ENCODE data around the gene GMNN. TPM values are rescaled to one million over a fixed set of nuclear protein-coding genes. Genes with fewer than 3 reads are reported as not detected.

Gene GMNN
- total RNA-seq, 1 donor: 9.4 TPM

DNA sequence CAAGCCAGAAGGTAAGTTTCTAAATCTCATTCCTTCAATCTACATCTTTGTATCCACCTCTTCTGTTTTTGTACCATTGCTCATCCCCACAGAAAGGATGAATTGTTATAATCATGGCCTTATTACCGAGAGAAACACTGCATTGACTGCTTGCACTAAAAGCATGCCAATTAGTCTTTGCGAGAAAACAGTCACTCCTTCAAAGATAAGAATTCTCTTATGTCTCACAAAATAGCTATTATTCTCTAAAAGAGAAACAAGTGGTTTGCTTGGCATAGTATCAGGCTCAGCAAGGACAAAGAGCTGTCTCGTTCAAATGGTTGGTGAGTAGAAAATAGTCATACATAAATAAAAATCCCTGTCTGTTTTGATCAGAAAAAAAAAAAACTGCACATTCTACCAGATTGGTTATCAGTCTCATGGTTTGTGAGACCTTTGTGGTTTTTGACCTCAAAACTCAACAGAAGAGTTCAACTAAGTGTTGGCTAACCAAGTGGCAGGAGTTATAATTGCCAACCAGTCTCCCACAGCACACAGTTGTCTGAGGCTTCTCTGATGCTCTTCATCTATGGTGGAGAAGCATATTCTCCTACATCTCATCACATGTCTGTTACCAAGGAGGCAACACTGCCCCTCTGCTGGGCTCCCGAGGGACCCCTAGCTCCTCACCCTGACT is 59.1 kb downstream of the GMNN start:
- H3K4me2 ChIP-seq (ENCODE audit: insufficient read depth, low read length): no peak overlapping the region
- H3K79me2 ChIP-seq (ENCODE audit: insufficient read depth, low read length): no peaks in the 10 kb centered on the region
- no peaks in the 10 kb centered on the region for H3K36me3 ChIP-seq (ENCODE audit: insufficient read depth, low read length)
- peak overlapping the region; percentile 12 for H2AFZ ChIP-seq (ENCODE audit: low read length)
- no peaks in the 10 kb centered on the region for H3K27me3 ChIP-seq (ENCODE audit: insufficient read depth, low read length)
- no peak overlapping the region for H3K4me3 ChIP-seq (ENCODE audit: insufficient read depth, low read length)
- no peak for DNase-seq (ENCODE audit: insufficient read length, low spot score, missing footprints)
- no peaks in the 10 kb centered on the region for H3K9me3 ChIP-seq (ENCODE audit: low read depth, low read length)
- H3K27ac ChIP-seq (ENCODE audit: low read depth, low read length): no peak overlapping the region
- H3K4me1 ChIP-seq (ENCODE audit: insufficient read depth, low read length): peaks cover 16% of the 10 kb centered on the region
- no peak for TF ChIP-seq CTCF (IDR thresholded peaks at IDR 0.05; ENCODE audit: extremely low read depth, low read depth, low read length)
- no peaks in the 10 kb centered on the region for H4K20me1 ChIP-seq (ENCODE audit: insufficient read depth, low read length)

Other genes with a start within 250 kb of the GMNN start
- gene KIAA0319, start 128.7 kb upstream of the GMNN start, total RNA-seq: under 0.01 and 0.29 TPM in 2 replicates
- 27.4 and 27.9 TPM in 2 replicates for gene TDP2, start 108.0 kb upstream of the GMNN start, total RNA-seq
- gene ACOT13, start 107.9 kb upstream of the GMNN start, total RNA-seq: 5.8 and 6.5 TPM in 2 replicates
- gene C6orf62, start 55.8 kb upstream of the GMNN start, total RNA-seq: 144 and 168 TPM in 2 replicates
- gene ARMH2, start 24.0 kb downstream of the GMNN start, total RNA-seq: not detected in 2 replicates
- 1.4 and 2.1 TPM in 2 replicates for gene RIPOR2, start 161.0 kb downstream of the GMNN start, total RNA-seq

Measured in osteoblast (primary cell).